DOHH2 (cell line): ENCODE results near the gene NSL1.

Experiments
- CTCF ChIP-seq: fragments of 200-600 bp; sonication (generic); IDR thresholded peaks from one replicate; pipeline ENCODE4 v1.5.1; 2014; ENCODE audit warnings: antibody characterized with exemption, mild to moderate bottlenecking, low read depth, low read length; ENCODE audit not compliant: poor library complexity, severe bottlenecking
- EZH2phosphoT487 ChIP-seq: fragments of 200-600 bp; sonication (generic); IDR thresholded peaks from 2 replicates; pipeline ENCODE4 v1.6.1; 2017; ENCODE audit warnings: borderline replicate concordance, mild to moderate bottlenecking, antibody characterized with exemption, low read length, moderate library complexity, mixed read lengths

- TF ChIP-seq CTCF (no peak), EZH2phosphoT487 (no peak)
Measured at GRCh38 chr1:212684521-212685090, 107.0 kb downstream of the NSL1 start.
